ENCODE results near the gene ADH1B. TPM values are rescaled to one million over a fixed set of nuclear protein-coding genes. Genes with fewer than 3 reads are reported as not detected.
A peak's percentile ranks its signal among the peaks of the same experiment; 100 is the strongest.
"Not testable (repeated sequence)": the region's sequence is repeated elsewhere in the genome, so short reads cannot be mapped to it uniquely, and the experiment has no call there.

ADH1B gene
- total RNA-seq, 1 donor from 2014 or later: 33.4 TPM

DNA sequence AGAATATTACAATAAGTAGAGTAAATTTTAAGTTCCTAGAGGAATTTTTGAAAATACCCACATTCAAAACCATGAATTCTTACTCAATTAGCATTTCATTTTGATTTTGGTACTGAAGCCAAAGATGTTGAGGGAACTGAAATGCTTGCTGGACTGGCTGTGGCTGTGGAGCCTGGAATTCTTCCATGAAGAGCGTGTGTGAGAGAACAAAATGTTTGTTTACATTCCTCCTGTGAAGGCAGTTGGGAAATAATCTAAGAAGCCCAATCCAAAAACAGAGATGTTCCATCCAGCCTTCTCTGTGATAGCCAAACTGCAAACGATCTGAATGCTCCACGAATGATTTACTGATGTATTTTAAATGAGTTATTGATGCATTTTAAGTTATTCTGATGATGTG is 3.8 kb upstream of the ADH1B start:
- no peak overlapping the region for H3K9ac ChIP-seq (ENCODE audit: low read depth in 1 of 3, low read length in 3 of 3)
- no peaks in the 10 kb centered on the region for H3K27me3 ChIP-seq (ENCODE audit: control insufficient read depth in 3 of 3, insufficient read depth in 3 of 3, low read length in 3 of 3)
- H3K4me3 ChIP-seq (ENCODE audit: low read length in 3 of 3): peak overlapping the region in 1 of 3 donors; percentile 32
- no peaks in the 10 kb centered on the region for H3K9me3 ChIP-seq (ENCODE audit: control insufficient read depth in 3 of 3, low read length in 3 of 3)
- H3K4me1 ChIP-seq (ENCODE audit: control insufficient read depth in 3 of 3, insufficient read depth in 3 of 3, low read length in 3 of 3): peaks cover 11 to 15% (median 12%) of the 10 kb centered on the region in 3 donors
- H3K27ac ChIP-seq (ENCODE audit: low read depth, low read length): peak overlapping the region; percentile 82
- no peaks in the 10 kb centered on the region for H3K36me3 ChIP-seq (ENCODE audit: control insufficient read depth in 3 of 3, insufficient read depth in 3 of 3, low read length in 3 of 3)

DNA sequence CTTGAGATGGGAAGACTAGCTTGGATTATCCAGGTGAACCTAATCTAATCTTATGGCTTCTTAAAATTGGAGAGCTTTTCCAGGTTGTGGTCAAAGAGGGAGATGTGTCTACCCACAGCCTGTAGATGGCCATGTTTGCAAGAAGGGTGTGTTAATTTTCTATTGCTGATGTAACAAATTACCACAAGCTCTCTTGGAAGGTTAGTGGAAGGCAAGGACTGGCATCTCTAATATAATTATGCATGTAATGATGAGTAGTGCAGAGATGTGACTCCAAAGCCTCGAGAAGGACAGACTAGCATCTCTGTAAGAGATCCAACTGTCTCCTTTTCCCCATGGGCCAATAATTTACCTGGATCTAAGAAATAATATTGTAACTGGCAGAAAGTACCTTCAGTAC is 3.2 kb upstream of the ADH1B start:
- H3K9me3 ChIP-seq (ENCODE audit: control insufficient read depth in 3 of 3, low read length in 3 of 3): no peaks in the 10 kb centered on the region
- no peak overlapping the region for H3K4me3 ChIP-seq (ENCODE audit: low read length in 3 of 3)
- no peaks in the 10 kb centered on the region for H3K36me3 ChIP-seq (ENCODE audit: control insufficient read depth in 3 of 3, insufficient read depth in 3 of 3, low read length in 3 of 3)
- H3K4me1 ChIP-seq (ENCODE audit: control insufficient read depth in 3 of 3, insufficient read depth in 3 of 3, low read length in 3 of 3): peaks cover 11 to 15% (median 12%) of the 10 kb centered on the region in 3 donors
- H3K27me3 ChIP-seq (ENCODE audit: control insufficient read depth in 3 of 3, insufficient read depth in 3 of 3, low read length in 3 of 3): no peaks in the 10 kb centered on the region
- no peak overlapping the region for H3K9ac ChIP-seq (ENCODE audit: low read depth in 1 of 3, low read length in 3 of 3)
- peak overlapping the region; percentile 82 for H3K27ac ChIP-seq (ENCODE audit: low read depth, low read length)

DNA sequence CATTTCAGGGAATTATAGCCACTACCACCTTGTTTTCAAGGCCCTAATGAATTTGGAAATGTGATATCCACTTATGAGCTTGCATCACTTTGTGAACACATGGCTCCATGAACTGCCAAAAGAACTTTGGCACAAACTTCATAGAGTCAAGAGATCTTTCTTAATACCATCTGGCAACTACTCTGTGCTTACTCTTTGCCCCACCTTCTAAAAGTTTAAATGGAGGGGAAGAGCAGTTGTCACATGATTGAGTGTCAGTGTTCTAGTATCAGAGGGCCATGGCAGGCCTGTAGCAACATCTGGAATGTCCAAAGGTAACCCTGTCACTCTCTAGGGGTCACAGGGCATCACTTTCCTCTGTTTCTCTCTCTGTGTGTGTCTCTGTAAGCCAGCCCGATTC is 2.6 kb upstream of the ADH1B start:
- no peaks in the 10 kb centered on the region for H3K36me3 ChIP-seq (ENCODE audit: control insufficient read depth in 3 of 3, insufficient read depth in 3 of 3, low read length in 3 of 3)
- H3K4me3 ChIP-seq (ENCODE audit: low read length in 3 of 3): no peak overlapping the region
- no peaks in the 10 kb centered on the region for H3K9me3 ChIP-seq (ENCODE audit: control insufficient read depth in 3 of 3, low read length in 3 of 3)
- H3K27me3 ChIP-seq (ENCODE audit: control insufficient read depth in 3 of 3, insufficient read depth in 3 of 3, low read length in 3 of 3): no peaks in the 10 kb centered on the region
- peak overlapping the region; percentile 82 for H3K27ac ChIP-seq (ENCODE audit: low read depth, low read length)
- H3K9ac ChIP-seq (ENCODE audit: low read depth in 1 of 3, low read length in 3 of 3): no peak overlapping the region
- H3K4me1 ChIP-seq (ENCODE audit: control insufficient read depth in 3 of 3, insufficient read depth in 3 of 3, low read length in 3 of 3): peaks cover 11 to 15% (median 12%) of the 10 kb centered on the region in 3 donors

DNA sequence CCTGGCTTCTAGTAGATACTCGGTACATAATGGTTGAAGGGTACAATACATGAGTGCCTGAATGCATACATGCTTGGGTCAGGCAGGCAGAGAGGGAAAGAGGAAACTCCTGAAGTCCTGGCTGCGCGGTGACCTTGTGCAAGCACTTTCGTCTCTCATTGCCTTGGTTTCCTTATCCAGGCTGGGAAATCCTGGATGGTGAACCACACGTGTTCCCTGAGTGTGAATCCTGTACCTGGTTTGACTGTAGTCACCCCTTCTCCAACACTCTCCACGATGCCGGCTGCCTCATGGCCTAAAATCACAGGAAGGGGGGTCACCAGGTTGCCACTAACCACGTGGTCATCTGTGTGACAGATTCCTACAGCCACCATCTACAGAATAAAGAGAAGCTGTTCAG is 3.4 kb downstream of the ADH1B start:
- H3K27me3 ChIP-seq (ENCODE audit: control insufficient read depth in 3 of 3, insufficient read depth in 3 of 3, low read length in 3 of 3); H3K36me3 ChIP-seq (ENCODE audit: control insufficient read depth in 3 of 3, insufficient read depth in 3 of 3, low read length in 3 of 3); H3K9me3 ChIP-seq (ENCODE audit: control insufficient read depth in 3 of 3, low read length in 3 of 3); H3K4me1 ChIP-seq (ENCODE audit: control insufficient read depth in 3 of 3, insufficient read depth in 3 of 3, low read length in 3 of 3); H3K9ac ChIP-seq (ENCODE audit: low read depth in 1 of 3, low read length in 3 of 3); H3K4me3 ChIP-seq (ENCODE audit: low read length in 3 of 3); H3K27ac ChIP-seq (ENCODE audit: low read depth, low read length): not testable (repeated sequence)

DNA sequence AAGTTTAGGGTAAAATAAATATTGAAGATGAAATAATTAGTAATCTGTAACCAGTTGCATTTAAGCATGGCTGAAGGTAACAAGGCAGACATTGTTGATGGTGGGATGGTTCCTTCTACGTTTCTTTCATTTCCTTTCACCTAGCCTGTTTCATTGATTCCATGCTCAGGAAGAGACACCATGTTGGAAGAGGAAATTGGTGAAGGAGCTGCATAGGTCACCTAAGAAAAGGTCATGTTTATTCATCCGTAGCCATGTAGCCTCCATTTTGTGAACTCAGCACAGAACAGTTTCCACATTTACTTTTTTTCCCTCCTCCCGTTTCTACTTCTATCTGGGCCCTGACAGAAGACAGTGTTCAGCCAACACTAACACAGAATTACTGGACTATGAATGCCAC is 3.8 kb downstream of the ADH1B start:
- Histone ChIP-seq H3K4me1 (ENCODE audit: control insufficient read depth in 3 of 3, insufficient read depth in 3 of 3, low read length in 3 of 3) (no peaks in the 10 kb centered on the region), H3K4me3 (ENCODE audit: low read length in 3 of 3) (no peak overlapping the region), H3K27me3 (ENCODE audit: control insufficient read depth in 3 of 3, insufficient read depth in 3 of 3, low read length in 3 of 3) (no peaks in the 10 kb centered on the region), H3K36me3 (ENCODE audit: control insufficient read depth in 3 of 3, insufficient read depth in 3 of 3, low read length in 3 of 3) (no peaks in the 10 kb centered on the region), H3K9me3 (ENCODE audit: control insufficient read depth in 3 of 3, low read length in 3 of 3) (no peaks in the 10 kb centered on the region), H3K9ac (ENCODE audit: low read depth in 1 of 3, low read length in 3 of 3) (no peak overlapping the region), H3K27ac (ENCODE audit: low read depth, low read length) (no peak overlapping the region)

DNA sequence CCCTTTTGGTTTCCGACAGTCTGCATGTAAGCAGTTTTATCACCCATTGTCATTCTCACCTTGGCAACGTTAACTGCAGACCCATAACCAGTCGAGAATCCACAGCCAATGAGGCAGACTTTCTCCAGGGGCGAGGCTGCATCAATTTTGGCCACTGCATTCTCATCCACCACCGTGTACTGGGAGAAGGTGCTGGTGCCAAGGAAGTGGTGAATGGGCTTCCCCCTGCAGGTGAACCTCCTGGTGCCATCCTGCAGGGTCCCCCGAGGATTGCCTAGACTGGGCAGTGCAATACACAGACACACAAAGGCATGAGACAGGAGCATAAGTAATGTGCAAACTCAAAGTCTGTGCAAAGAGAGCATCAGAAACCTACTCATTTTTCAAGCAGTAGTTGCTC is 5.4 kb downstream of the ADH1B start:
- Histone ChIP-seq H3K9me3 (ENCODE audit: control insufficient read depth in 3 of 3, low read length in 3 of 3) (no peaks in the 10 kb centered on the region), H3K4me1 (ENCODE audit: control insufficient read depth in 3 of 3, insufficient read depth in 3 of 3, low read length in 3 of 3) (no peaks in the 10 kb centered on the region), H3K9ac (ENCODE audit: low read depth in 1 of 3, low read length in 3 of 3) (no peak overlapping the region), H3K27me3 (ENCODE audit: control insufficient read depth in 3 of 3, insufficient read depth in 3 of 3, low read length in 3 of 3) (no peaks in the 10 kb centered on the region), H3K4me3 (ENCODE audit: low read length in 3 of 3) (no peak overlapping the region), H3K27ac (ENCODE audit: low read depth, low read length) (no peak overlapping the region), H3K36me3 (ENCODE audit: control insufficient read depth in 3 of 3, insufficient read depth in 3 of 3, low read length in 3 of 3) (no peaks in the 10 kb centered on the region)

DNA sequence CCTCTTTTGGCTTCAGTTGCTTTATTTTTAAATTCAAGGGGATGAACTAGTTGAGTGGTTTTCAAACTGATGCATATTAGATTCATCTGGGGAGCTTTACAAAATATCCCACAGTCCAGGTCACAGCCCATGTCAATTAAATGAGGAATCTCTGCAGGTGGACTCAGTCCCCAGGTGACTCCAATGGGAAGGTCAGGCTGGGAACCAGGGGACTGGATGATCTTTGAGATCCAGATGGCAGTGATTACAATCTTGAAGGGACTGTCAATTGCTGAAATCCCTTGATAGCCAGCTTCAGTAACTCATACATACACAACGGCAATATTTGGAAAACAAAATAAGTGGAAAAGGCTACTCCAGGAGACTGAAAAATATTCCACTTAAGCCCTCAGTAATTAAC is 7.0 kb downstream of the ADH1B start:
- no peak overlapping the region for H3K9ac ChIP-seq (ENCODE audit: low read depth in 1 of 3, low read length in 3 of 3)
- H3K4me1 ChIP-seq (ENCODE audit: control insufficient read depth in 3 of 3, insufficient read depth in 3 of 3, low read length in 3 of 3): no peaks in the 10 kb centered on the region
- H3K36me3 ChIP-seq (ENCODE audit: control insufficient read depth in 3 of 3, insufficient read depth in 3 of 3, low read length in 3 of 3): no peaks in the 10 kb centered on the region
- no peak overlapping the region for H3K27ac ChIP-seq (ENCODE audit: low read depth, low read length)
- no peaks in the 10 kb centered on the region for H3K9me3 ChIP-seq (ENCODE audit: control insufficient read depth in 3 of 3, low read length in 3 of 3)
- no peak overlapping the region for H3K4me3 ChIP-seq (ENCODE audit: low read length in 3 of 3)
- no peaks in the 10 kb centered on the region for H3K27me3 ChIP-seq (ENCODE audit: control insufficient read depth in 3 of 3, insufficient read depth in 3 of 3, low read length in 3 of 3)

DNA sequence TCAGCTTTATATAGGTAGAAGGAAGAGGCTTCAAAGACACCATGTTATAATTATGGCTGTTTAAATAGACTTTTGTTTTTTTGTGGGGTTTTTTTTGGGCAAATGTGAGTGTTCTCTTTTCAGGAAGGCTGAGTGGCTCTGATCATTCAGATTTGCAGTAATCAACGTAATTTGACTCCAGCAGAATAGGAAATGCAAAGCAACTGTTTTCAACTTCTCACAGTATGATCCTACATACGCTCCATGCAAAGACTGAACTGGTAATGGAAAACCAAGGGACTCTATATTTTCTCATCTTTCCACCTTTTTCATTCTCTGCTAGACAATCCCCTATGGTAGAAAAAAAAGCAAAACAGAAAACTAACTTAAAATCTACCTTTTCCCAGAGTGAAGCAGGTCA is 10.8 kb downstream of the ADH1B start:
- no peak overlapping the region for H3K9ac ChIP-seq (ENCODE audit: low read depth in 1 of 3, low read length in 3 of 3)
- no peaks in the 10 kb centered on the region for H3K9me3 ChIP-seq (ENCODE audit: control insufficient read depth in 3 of 3, low read length in 3 of 3)
- no peaks in the 10 kb centered on the region for H3K27me3 ChIP-seq (ENCODE audit: control insufficient read depth in 3 of 3, insufficient read depth in 3 of 3, low read length in 3 of 3)
- H3K36me3 ChIP-seq (ENCODE audit: control insufficient read depth in 3 of 3, insufficient read depth in 3 of 3, low read length in 3 of 3): no peaks in the 10 kb centered on the region
- no peak overlapping the region for H3K27ac ChIP-seq (ENCODE audit: low read depth, low read length)
- H3K4me1 ChIP-seq (ENCODE audit: control insufficient read depth in 3 of 3, insufficient read depth in 3 of 3, low read length in 3 of 3): no peaks in the 10 kb centered on the region
- no peak overlapping the region for H3K4me3 ChIP-seq (ENCODE audit: low read length in 3 of 3)

DNA sequence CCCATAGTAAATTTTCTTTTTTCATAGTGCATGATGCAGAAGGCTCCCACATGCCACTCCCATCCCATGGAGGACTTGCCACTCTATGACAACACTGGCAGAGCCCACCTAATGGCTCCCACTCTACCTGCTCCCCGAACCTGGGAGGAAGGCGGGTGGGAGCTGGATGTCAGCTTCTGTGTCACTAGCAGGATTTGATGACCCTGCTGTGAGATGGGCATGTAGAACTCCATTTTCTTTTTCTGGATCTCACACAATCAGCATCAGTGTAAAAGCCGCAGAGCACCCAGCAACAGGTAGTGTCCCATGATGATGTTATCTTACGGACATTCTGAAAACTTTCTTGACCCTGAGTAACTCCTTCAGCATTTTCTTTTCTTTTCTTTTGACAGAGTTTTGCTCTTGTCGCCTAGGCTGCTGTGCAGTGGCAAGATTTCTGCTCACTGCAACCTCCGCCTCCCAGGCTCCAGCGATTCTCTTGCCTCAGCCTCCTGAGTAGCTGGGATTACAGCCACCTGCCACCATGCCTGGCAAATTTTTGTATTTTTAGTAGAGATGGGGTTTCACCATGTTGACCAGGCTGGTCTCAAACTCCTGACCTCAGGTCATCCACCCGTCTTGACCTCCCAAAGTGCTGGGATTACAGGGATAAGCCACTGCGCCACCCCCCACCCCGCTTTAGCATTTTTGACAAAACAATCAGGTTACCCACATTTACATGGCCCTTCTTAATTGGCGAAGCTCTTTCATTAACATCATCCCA is 15.4 kb downstream of the ADH1B start:
- H3K4me3 ChIP-seq (ENCODE audit: low read length in 3 of 3): no peak overlapping the region
- H3K4me1 ChIP-seq (ENCODE audit: control insufficient read depth in 3 of 3, insufficient read depth in 3 of 3, low read length in 3 of 3): peaks cover 0 to 2% (median 0%) of the 10 kb centered on the region in 3 donors

DNA sequence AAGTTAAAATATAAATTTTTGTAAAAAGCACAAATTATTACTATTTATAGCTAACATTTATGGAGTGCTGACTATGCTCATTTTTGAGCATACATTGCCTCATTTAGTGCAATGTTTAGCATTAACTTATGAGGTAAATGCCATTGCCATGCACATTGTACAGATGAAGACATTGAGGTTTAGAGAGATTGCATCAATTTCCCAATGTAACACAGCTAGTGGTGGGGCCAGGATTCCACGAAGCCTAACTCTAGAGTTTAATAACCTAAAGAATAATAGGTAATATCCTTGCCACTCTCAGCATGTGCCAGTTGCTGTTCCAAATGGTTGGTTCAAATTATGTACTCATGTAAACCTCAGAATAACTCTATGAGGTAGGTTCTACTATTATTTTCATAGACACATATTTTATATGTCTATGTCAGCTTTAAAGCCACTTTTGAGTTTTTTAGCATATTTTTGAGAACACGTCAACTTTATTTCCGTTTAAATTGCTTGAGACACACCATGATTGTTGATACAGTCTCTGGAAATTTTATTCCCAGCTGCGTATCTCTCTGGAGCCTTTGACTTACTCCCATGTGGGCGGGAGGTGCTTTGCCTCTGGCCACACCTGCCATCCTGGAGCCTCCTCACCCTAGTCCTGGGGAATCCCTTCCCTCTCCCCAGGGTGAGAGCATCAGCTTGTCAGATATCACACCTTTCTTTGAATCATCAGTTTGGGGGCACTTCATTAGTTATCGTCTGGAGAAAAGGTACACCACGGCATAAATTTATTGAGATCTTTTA is 19.6 kb downstream of the ADH1B start:
- Histone ChIP-seq H3K4me3 (ENCODE audit: low read length in 3 of 3) (no peak overlapping the region), H3K27ac (ENCODE audit: low read depth, low read length) (no peak overlapping the region), H3K36me3 (ENCODE audit: control insufficient read depth in 3 of 3, insufficient read depth in 3 of 3, low read length in 3 of 3) (no peaks in the 10 kb centered on the region), H3K4me1 (ENCODE audit: control insufficient read depth in 3 of 3, insufficient read depth in 3 of 3, low read length in 3 of 3) (peaks cover 0 to 4% (median 0%) of the 10 kb centered on the region in 3 donors), H3K27me3 (ENCODE audit: control insufficient read depth in 3 of 3, insufficient read depth in 3 of 3, low read length in 3 of 3) (no peaks in the 10 kb centered on the region), H3K9me3 (ENCODE audit: control insufficient read depth in 3 of 3, low read length in 3 of 3) (no peaks in the 10 kb centered on the region), H3K9ac (ENCODE audit: low read depth in 1 of 3, low read length in 3 of 3) (no peak overlapping the region)

More for the DNA sequence above, 15.4 kb downstream of the ADH1B start:
- no peaks in the 10 kb centered on the region for H3K27me3 ChIP-seq (ENCODE audit: control insufficient read depth in 3 of 3, insufficient read depth in 3 of 3, low read length in 3 of 3)
- no peaks in the 10 kb centered on the region for H3K36me3 ChIP-seq (ENCODE audit: control insufficient read depth in 3 of 3, insufficient read depth in 3 of 3, low read length in 3 of 3)
- H3K9ac ChIP-seq (ENCODE audit: low read depth in 1 of 3, low read length in 3 of 3): no peak overlapping the region
- no peak overlapping the region for H3K27ac ChIP-seq (ENCODE audit: low read depth, low read length)
- H3K9me3 ChIP-seq (ENCODE audit: control insufficient read depth in 3 of 3, low read length in 3 of 3): no peaks in the 10 kb centered on the region

Measured in skeletal muscle tissue (tissue), 4 donors.